Tibial nerve (tissue), 4 donors: ENCODE data around the gene FAM13A. TPM values are rescaled to one million over a fixed set of nuclear protein-coding genes. Genes with fewer than 3 reads are reported as not detected.

ENCODE experiments used
- DNase-seq, 2 donors: peaks; one replicate each; pipeline ENCODE4 v3.0.0-alpha.2; 2019; ENCODE audit warnings: low spot score in 2 of 2
- H3K27ac ChIP-seq, 4 donors: fragments of 200-600 bp; sonication (generic) in 3 of 4; one replicate each; pipeline ENCODE4 v1.5.1; 2017 to 2019; ENCODE audit warnings: mild to moderate bottlenecking in 1 of 4
- H3K27me3 ChIP-seq, 2 donors: fragments of 200-600 bp; sonication (generic) in 1 of 2; one replicate each; pipeline versions ENCODE4 v1.5.1 to v1.6.0; 2017 to 2019
- H3K36me3 ChIP-seq, 3 donors: fragments of 200-600 bp; sonication (generic); one replicate each; pipeline ENCODE4 v1.5.1; 2018 to 2019
- H3K4me1 ChIP-seq, 4 donors: fragments of 200-600 bp; sonication (generic) in 3 of 4; one replicate each; pipeline ENCODE4 v1.5.1; 2017 to 2019
- H3K4me3 ChIP-seq, 4 donors: fragments of 200-600 bp; sonication (generic) in 3 of 4; one replicate each; pipeline ENCODE4 v1.5.1; 2017 to 2019; ENCODE audit warnings: mild to moderate bottlenecking in 1 of 4, moderate library complexity in 1 of 4
- H3K9me3 ChIP-seq, 4 donors: fragments of 200-600 bp; sonication (generic) in 3 of 4; one replicate each; pipeline ENCODE4 v1.5.1; 2017 to 2019
- CTCF ChIP-seq, 5 experiments: fragments of 200-600 bp in 3 of 5; fragments of 450-650 bp in 2 of 5; sonication (generic) in 3 of 5; IDR thresholded peaks; one replicate each; pipeline ENCODE4 v1.5.1; 2016 to 2019; ENCODE audit warnings: antibody characterized with exemption in 5 of 5, mild to moderate bottlenecking in 3 of 5, moderate library complexity in 2 of 5
- EP300 ChIP-seq, 2 donors: sonication (generic); formaldehyde crosslinking; IDR thresholded peaks; one replicate each; pipeline ENCODE4 v1.6.1; 2017; ENCODE audit warnings: antibody characterized with exemption in 2 of 2, mild to moderate bottlenecking in 1 of 2
- POLR2A ChIP-seq, 2 donors: fragments of 450-650 bp; IDR thresholded peaks; one replicate each; pipeline ENCODE4 v1.6.1; 2017; ENCODE audit warnings: antibody characterized with exemption in 2 of 2, mild to moderate bottlenecking in 2 of 2, moderate library complexity in 2 of 2
- WGBS, 2 donors: methylation state at CpG; one replicate each; pipeline ENCODE4 v1.1.5; 2018; 5-methylcytosine and 5-hydroxymethylcytosine counted together
- total RNA-seq, 4 donors: library from RNA; depleted of rRNA; stranded (reverse); fragments of >200 nt; gene quantifications; one replicate each; pipeline ENCODE4 v1.1.0, GENCODE V29; 2016

Gene FAM13A
- total RNA-seq, 4 donors from 2014 or later, result 48.8 to 77.6 (median 58.8) TPM

- WGBS, 2 donors, result 97 to 98% methylated on average over 1 of the region's 1 CpG
- H3K27me3 ChIP-seq, result no peaks in the 10 kb centered on the region
- peaks cover 0 to 12% (median 0%) of the 10 kb centered on the region in 4 donors for H3K9me3 ChIP-seq
- H3K27ac ChIP-seq, result no peak overlapping the region
- no peaks in the 10 kb centered on the region for H3K36me3 ChIP-seq
- no peak for TF ChIP-seq CTCF (IDR thresholded peaks at IDR 0.05)
- no peak for TF ChIP-seq POLR2A (IDR thresholded peaks at IDR 0.05)
- no peak for TF ChIP-seq EP300 (IDR thresholded peaks at IDR 0.05)
- DNase-seq, result no peak
- H3K4me3 ChIP-seq, result no peak overlapping the region
- H3K4me1 ChIP-seq, result peaks cover 0 to 15% (median 0%) of the 10 kb centered on the region in 4 donors
Measured at GRCh38 chr4:88878642-88879041, 178.3 kb downstream of the FAM13A start.

GRCh38 chr4:88870428-88870827 is 186.6 kb downstream of the FAM13A start:
- 90 to 91% methylated on average over 6 to 9 of the region's 9 CpGs for WGBS, 2 donors
- no peak for DNase-seq
- H3K4me1 ChIP-seq, result no peaks in the 10 kb centered on the region
- H3K27ac ChIP-seq, result no peak overlapping the region
- no peaks in the 10 kb centered on the region for H3K27me3 ChIP-seq
- no peak overlapping the region for H3K4me3 ChIP-seq
- TF ChIP-seq POLR2A (IDR thresholded peaks at IDR 0.05) (no peak), CTCF (IDR thresholded peaks at IDR 0.05) (no peak), EP300 (IDR thresholded peaks at IDR 0.05) (no peak)
- H3K36me3 ChIP-seq, result no peaks in the 10 kb centered on the region
- peaks cover 0 to 3% (median 0%) of the 10 kb centered on the region in 4 donors for H3K9me3 ChIP-seq

GRCh38 chr4:88868510-88868909 is 188.5 kb downstream of the FAM13A start:
- WGBS, 2 donors, result 86 to 96% methylated on average over 3 of the region's 3 CpGs
- TF ChIP-seq POLR2A (IDR thresholded peaks at IDR 0.05), result no peak
- TF ChIP-seq CTCF (IDR thresholded peaks at IDR 0.05), result no peak
- TF ChIP-seq EP300 (IDR thresholded peaks at IDR 0.05), result no peak
- no peak for DNase-seq
- Histone ChIP-seq H3K36me3 (no peaks in the 10 kb centered on the region), H3K9me3 (no peaks in the 10 kb centered on the region), H3K4me3 (no peak overlapping the region), H3K4me1 (no peaks in the 10 kb centered on the region), H3K27me3 (no peaks in the 10 kb centered on the region), H3K27ac (no peak overlapping the region)

- H3K27ac ChIP-seq, result no peak overlapping the region
- H3K27me3 ChIP-seq, result no peaks in the 10 kb centered on the region
- TF ChIP-seq EP300 (IDR thresholded peaks at IDR 0.05), result no peak
- TF ChIP-seq POLR2A (IDR thresholded peaks at IDR 0.05), result no peak
- no peaks in the 10 kb centered on the region for H3K9me3 ChIP-seq
- H3K4me3 ChIP-seq, result no peak overlapping the region
- DNase-seq, result no peak
- H3K36me3 ChIP-seq, result no peaks in the 10 kb centered on the region
- WGBS, 2 donors, result 57 to 60% methylated on average over 4 of the region's 4 CpGs
- H3K4me1 ChIP-seq, result no peaks in the 10 kb centered on the region
Measured at GRCh38 chr4:88866862-88867550, 190.0 kb downstream of the FAM13A start.

- no peaks in the 10 kb centered on the region for H3K36me3 ChIP-seq
- H3K4me3 ChIP-seq, result no peak overlapping the region
- H3K27me3 ChIP-seq, result no peaks in the 10 kb centered on the region
- TF ChIP-seq POLR2A (IDR thresholded peaks at IDR 0.05) (no peak), CTCF (IDR thresholded peaks at IDR 0.05) (no peak), EP300 (IDR thresholded peaks at IDR 0.05) (no peak)
- no peak overlapping the region for H3K27ac ChIP-seq
- no peaks in the 10 kb centered on the region for H3K9me3 ChIP-seq
- WGBS, 2 donors, result 91 to 92% methylated on average over 6 of the region's 6 CpGs
- DNase-seq, result no peak
- peaks cover 0 to 7% (median 1%) of the 10 kb centered on the region in 4 donors for H3K4me1 ChIP-seq
Measured at GRCh38 chr4:88865466-88865865, 191.5 kb downstream of the FAM13A start.
